ENCODE measurements around the gene ARL4C.

The ARL4C gene

DNA sequence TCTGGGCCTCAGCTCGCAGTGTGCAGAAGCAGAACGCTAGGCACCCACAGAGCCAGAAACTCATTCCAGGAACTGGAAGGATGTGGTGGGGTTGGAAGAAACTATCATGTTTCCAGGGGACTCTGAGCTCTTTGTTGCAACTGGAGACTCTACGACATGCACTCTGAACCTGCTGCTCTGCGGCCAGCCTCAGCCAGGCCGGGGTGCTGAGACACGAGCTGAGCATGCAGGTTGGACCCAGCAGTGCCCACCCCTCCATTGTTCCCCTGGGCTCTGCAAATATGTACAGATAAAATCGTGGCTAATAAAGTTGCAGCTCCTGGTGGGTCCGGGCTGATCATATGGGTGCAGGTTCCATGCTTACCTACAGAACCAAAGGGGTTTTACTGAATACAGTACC lies 37.6 kb upstream of the ARL4C start:
- TF ChIP-seq EZH2 (IDR thresholded peaks at IDR 0.05; ENCODE audit: borderline replicate concordance, low read length): no peak
- TF ChIP-seq, protein P1, sequence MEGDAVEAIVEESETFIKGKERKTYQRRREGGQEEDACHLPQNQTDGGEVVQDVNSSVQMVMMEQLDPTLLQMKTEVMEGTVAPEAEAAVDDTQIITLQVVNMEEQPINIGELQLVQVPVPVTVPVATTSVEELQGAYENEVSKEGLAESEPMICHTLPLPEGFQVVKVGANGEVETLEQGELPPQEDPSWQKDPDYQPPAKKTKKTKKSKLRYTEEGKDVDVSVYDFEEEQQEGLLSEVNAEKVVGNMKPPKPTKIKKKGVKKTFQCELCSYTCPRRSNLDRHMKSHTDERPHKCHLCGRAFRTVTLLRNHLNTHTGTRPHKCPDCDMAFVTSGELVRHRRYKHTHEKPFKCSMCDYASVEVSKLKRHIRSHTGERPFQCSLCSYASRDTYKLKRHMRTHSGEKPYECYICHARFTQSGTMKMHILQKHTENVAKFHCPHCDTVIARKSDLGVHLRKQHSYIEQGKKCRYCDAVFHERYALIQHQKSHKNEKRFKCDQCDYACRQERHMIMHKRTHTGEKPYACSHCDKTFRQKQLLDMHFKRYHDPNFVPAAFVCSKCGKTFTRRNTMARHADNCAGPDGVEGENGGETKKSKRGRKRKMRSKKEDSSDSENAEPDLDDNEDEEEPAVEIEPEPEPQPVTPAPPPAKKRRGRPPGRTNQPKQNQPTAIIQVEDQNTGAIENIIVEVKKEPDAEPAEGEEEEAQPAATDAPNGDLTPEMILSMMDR (IDR thresholded peaks at IDR 0.05; ENCODE audit: low read length): no peak
- Histone ChIP-seq H3F3A (ENCODE audit: insufficient read depth, low read length) (no peaks in the 10 kb centered on the region), H2AFZ (ENCODE audit: low read length) (no peak overlapping the region), H3K9me2 (ENCODE audit: low read depth, low read length) (no peaks in the 10 kb centered on the region), H3K4me3 (ENCODE audit: low read depth, low read length, poor library complexity, severe bottlenecking) (no peak overlapping the region), H3K4me2 (ENCODE audit: low read length) (no peak overlapping the region), H3K4me1 (ENCODE audit: insufficient read depth, low read length, severe bottlenecking) (no peaks in the 10 kb centered on the region), H3K36me3 (ENCODE audit: insufficient read depth, low read length) (no peaks in the 10 kb centered on the region), H4K20me1 (ENCODE audit: insufficient read depth, low read length) (no peaks in the 10 kb centered on the region), H3K27ac (ENCODE audit: low read depth, low read length, poor library complexity, severe bottlenecking) (no peak overlapping the region), H3K27me3 (ENCODE audit: insufficient read depth, low read length) (no peaks in the 10 kb centered on the region), H3K9ac (ENCODE audit: low read length) (no peak overlapping the region), H3K79me2 (ENCODE audit: insufficient read depth, low read length) (no peaks in the 10 kb centered on the region), H3K9me3 (ENCODE audit: low read length) (no peaks in the 10 kb centered on the region)

DNA sequence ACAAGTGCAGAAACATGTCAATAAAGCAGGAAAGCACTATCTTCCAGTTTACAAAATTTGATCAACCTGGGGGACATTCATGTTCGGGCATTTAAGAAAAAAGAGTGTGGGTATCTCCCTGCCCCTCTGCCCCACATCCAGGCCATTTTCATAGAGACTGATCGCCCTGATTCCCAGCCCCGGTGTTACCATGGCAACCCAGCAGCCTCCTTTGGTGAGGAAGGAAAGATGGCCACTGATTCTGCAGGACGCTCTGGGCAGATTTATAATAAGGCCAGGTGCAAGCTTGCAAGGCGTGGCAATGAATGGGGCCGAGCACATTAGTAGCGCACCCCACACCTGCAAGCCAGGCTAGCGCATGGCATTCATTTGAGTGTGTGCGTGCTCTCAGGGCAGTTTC lies 36.7 kb upstream of the ARL4C start:
- Histone ChIP-seq H3K4me1 (ENCODE audit: insufficient read depth, low read length, severe bottlenecking) (no peaks in the 10 kb centered on the region), H3K9ac (ENCODE audit: low read length) (no peak overlapping the region), H2AFZ (ENCODE audit: low read length) (no peak overlapping the region), H3K9me3 (ENCODE audit: low read length) (no peaks in the 10 kb centered on the region), H3K9me2 (ENCODE audit: low read depth, low read length) (no peaks in the 10 kb centered on the region), H3K27me3 (ENCODE audit: insufficient read depth, low read length) (no peaks in the 10 kb centered on the region), H3F3A (ENCODE audit: insufficient read depth, low read length) (no peaks in the 10 kb centered on the region), H3K27ac (ENCODE audit: low read depth, low read length, poor library complexity, severe bottlenecking) (no peak overlapping the region), H3K36me3 (ENCODE audit: insufficient read depth, low read length) (no peaks in the 10 kb centered on the region), H3K4me2 (ENCODE audit: low read length) (no peak overlapping the region), H3K79me2 (ENCODE audit: insufficient read depth, low read length) (no peaks in the 10 kb centered on the region), H3K4me3 (ENCODE audit: low read depth, low read length, poor library complexity, severe bottlenecking) (no peak overlapping the region), H4K20me1 (ENCODE audit: insufficient read depth, low read length) (no peaks in the 10 kb centered on the region)
- no peak for TF ChIP-seq EZH2 (IDR thresholded peaks at IDR 0.05; ENCODE audit: borderline replicate concordance, low read length)
- TF ChIP-seq, protein P1 (IDR thresholded peaks at IDR 0.05; ENCODE audit: low read length): no peak

GRCh38 chr2:234528410-234529148 lies 31.7 kb upstream of the ARL4C start:
- H3F3A ChIP-seq (ENCODE audit: insufficient read depth, low read length): no peaks in the 10 kb centered on the region
- TF ChIP-seq, protein P1 (IDR thresholded peaks at IDR 0.05; ENCODE audit: low read length): no peak
- TF ChIP-seq EZH2 (IDR thresholded peaks at IDR 0.05; ENCODE audit: borderline replicate concordance, low read length): no peak
- H2AFZ ChIP-seq (ENCODE audit: low read length): no peak overlapping the region

More at GRCh38 chr2:234528410-234529148, 31.7 kb upstream of the ARL4C start:
- Histone ChIP-seq H3K79me2 (ENCODE audit: insufficient read depth, low read length) (no peaks in the 10 kb centered on the region), H3K27ac (ENCODE audit: low read depth, low read length, poor library complexity, severe bottlenecking) (no peak overlapping the region), H3K36me3 (ENCODE audit: insufficient read depth, low read length) (no peaks in the 10 kb centered on the region), H3K4me2 (ENCODE audit: low read length) (no peak overlapping the region), H4K20me1 (ENCODE audit: insufficient read depth, low read length) (no peaks in the 10 kb centered on the region), H3K9me2 (ENCODE audit: low read depth, low read length) (no peaks in the 10 kb centered on the region), H3K4me3 (ENCODE audit: low read depth, low read length, poor library complexity, severe bottlenecking) (no peak overlapping the region), H3K9me3 (ENCODE audit: low read length) (no peaks in the 10 kb centered on the region), H3K27me3 (ENCODE audit: insufficient read depth, low read length) (no peaks in the 10 kb centered on the region; the same call in 1 of the 2 replicates), H3K9ac (ENCODE audit: low read length) (no peak overlapping the region), H3K4me1 (ENCODE audit: insufficient read depth, low read length, severe bottlenecking) (no peaks in the 10 kb centered on the region)

All from OCI-LY1 (cell line).